ENCODE measurements around the gene UTF1.

UTF1 gene

GRCh38 chr10:133196936-133197758, 32.9 kb upstream of the UTF1 start:
- DNase-seq (ENCODE audit: low read depth), result no peak

GRCh38 chr10:133197786-133198185, 32.2 kb upstream of the UTF1 start:
- DNase-seq (ENCODE audit: low read depth), result no peak

GRCh38 chr10:133198206-133198605, 31.8 kb upstream of the UTF1 start:
- no peak for DNase-seq (ENCODE audit: low read depth)

GRCh38 chr10:133198621-133199487, 31.2 kb upstream of the UTF1 start:
- DNase-seq (ENCODE audit: low read depth), result no peak

GRCh38 chr10:133199488-133199885, 30.5 kb upstream of the UTF1 start:
- DNase-seq (ENCODE audit: low read depth), result no peak

- no peak for DNase-seq (ENCODE audit: low read depth)
Observed at GRCh38 chr10:133199992-133200611, 29.9 kb upstream of the UTF1 start.

- DNase-seq (ENCODE audit: low read depth), result no peak
Observed at GRCh38 chr10:133200621-133201031, 29.4 kb upstream of the UTF1 start.

GRCh38 chr10:133201151-133201947, 28.7 kb upstream of the UTF1 start:
- DNase-seq (ENCODE audit: low read depth), result no peak

GRCh38 chr10:133201948-133202725, 27.9 kb upstream of the UTF1 start:
- DNase-seq (ENCODE audit: low read depth), result no peak

- no peak for DNase-seq (ENCODE audit: low read depth)
Observed at GRCh38 chr10:133202778-133203651, 27.0 kb upstream of the UTF1 start.

GRCh38 chr10:133203652-133204195, 26.3 kb upstream of the UTF1 start:
- DNase-seq (ENCODE audit: low read depth), result no peak

GRCh38 chr10:133204226-133205015, 25.6 kb upstream of the UTF1 start:
- no peak for DNase-seq (ENCODE audit: low read depth)

- no peak for DNase-seq (ENCODE audit: low read depth)
Observed at GRCh38 chr10:133205146-133205545, 24.9 kb upstream of the UTF1 start.

- DNase-seq (ENCODE audit: low read depth), result no peak
Observed at GRCh38 chr10:133206356-133207040, 23.5 kb upstream of the UTF1 start.

GRCh38 chr10:133207041-133207600, 22.9 kb upstream of the UTF1 start:
- no peak for DNase-seq (ENCODE audit: low read depth)

GRCh38 chr10:133207627-133208026, 22.4 kb upstream of the UTF1 start:
- DNase-seq (ENCODE audit: low read depth), result no peak

- DNase-seq (ENCODE audit: low read depth), result no peak
Observed at GRCh38 chr10:133208466-133208865, 21.6 kb upstream of the UTF1 start.

- no peak for DNase-seq (ENCODE audit: low read depth)
Observed at GRCh38 chr10:133209117-133209516, 20.9 kb upstream of the UTF1 start.

Data from ELR (cell line).